GM19099 (cell line): ENCODE measurements around the gene NYNRIN.

ENCODE experiments used
- POLR2A ChIP-seq: IDR thresholded peaks from 3 replicates; pipeline ENCODE4 v1.6.1; 2011; ENCODE audit warnings: low read depth; ENCODE audit not compliant: insufficient read length; ENCODE audit errors: extremely low read depth

Gene NYNRIN

DNA sequence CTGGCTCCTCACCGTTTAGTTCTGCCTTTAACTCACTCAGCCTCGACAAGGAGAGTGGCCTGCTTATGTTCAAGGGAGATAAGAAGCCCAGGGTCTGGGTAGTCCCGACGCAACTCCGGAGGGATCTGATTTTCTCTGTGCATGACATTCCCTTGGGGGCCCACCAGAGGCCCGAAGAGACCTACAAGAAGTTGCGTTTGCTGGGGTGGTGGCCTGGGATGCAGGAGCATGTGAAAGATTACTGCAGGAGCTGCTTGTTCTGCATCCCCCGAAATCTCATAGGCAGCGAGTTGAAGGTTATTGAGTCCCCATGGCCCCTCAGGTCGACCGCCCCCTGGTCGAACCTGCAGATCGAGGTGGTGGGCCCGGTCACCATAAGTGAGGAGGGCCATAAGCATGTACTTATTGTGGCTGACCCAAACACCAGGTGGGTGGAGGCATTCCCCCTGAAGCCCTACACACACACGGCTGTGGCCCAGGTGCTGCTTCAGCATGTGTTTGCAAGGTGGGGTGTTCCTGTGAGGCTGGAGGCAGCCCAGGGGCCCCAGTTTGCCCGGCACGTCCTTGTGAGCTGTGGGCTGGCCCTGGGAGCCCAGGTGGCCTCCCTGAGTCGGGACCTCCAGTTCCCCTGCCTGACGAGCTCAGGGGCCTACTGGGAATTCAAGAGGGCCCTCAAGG, 17.6 kb downstream of the NYNRIN start:
- no peak for TF ChIP-seq POLR2A

- no peak for TF ChIP-seq POLR2A
Measured at GRCh38 chr14:24416932-24417619, 18.3 kb downstream of the NYNRIN start.

DNA sequence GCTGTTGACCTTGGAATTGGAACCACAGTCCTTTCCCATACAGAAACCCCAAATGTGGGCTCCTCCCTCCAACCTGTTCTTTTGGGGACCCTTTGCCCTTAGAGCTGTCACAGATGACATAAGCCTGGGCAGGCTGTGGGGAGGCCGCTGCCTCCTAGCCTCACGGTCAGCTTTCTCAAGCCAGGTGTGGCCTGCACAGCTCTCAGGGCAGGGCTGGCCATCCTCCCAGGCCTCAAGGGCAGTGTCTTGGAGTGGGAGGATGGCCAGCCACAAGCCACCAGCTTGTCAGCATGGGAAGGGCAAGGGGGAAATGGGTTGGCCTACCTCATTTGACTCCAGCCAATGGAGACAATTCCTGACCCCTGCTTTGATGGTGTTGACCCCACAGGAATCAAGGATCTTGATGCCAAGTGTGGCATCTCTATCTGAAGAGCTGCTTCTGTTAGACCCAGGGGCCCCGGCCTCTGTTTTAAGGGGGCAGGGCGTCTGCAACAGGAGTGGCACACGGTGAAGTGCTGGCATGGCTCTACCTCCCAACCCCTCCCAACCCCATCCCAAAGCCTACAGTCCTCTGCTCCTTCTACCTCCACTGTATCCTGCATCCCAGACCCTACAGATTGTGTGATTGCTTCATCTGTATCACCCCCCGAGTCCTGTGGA, 19.2 kb downstream of the NYNRIN start:
- no peak for TF ChIP-seq POLR2A

GRCh38 chr14:24418492-24418873, 19.7 kb downstream of the NYNRIN start:
- no peak for TF ChIP-seq POLR2A

DNA sequence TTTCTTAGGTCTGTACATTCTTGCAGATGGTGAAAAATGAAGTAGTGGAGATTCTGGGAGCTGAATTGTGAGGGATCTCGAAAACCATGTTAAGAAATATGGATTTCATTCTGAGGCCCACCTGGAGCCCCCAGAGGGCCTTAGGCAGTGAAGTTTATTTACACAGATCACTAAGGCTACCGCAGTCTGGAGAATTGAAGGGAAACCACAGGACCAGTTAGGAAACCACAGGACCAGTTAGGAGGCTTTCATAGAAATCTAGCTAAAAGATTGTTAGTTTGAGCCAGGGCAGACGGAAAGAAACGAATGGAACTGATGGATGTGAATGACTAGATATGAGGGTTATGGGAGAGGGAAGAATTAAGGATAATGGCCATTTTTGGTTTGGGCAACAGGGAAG, 23.5 kb downstream of the NYNRIN start:
- no peak for TF ChIP-seq POLR2A

GRCh38 chr14:24422694-24423601, 24.1 kb downstream of the NYNRIN start:
- no peak for TF ChIP-seq POLR2A

DNA sequence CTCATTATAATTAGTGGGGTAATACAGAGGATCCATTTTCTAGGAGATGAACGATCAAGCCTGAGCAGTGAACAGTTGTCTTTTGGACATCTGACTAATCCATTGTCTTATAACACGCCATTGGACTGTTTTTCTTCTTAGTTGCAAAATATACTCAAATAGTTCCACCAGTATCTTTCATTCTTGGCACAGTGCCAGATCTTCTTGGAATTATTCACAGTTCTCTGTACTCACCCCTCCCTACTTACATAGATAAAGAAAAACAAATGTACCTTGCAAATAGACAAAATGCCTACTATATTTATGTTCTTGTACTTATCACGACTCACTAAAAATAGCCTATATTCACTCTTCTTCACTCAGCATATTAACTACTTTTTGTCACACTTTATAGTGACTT, 26.9 kb downstream of the NYNRIN start:
- TF ChIP-seq POLR2A: no peak

- no peak for TF ChIP-seq POLR2A
Measured at GRCh38 chr14:24426150-24426911, 27.5 kb downstream of the NYNRIN start.

- TF ChIP-seq POLR2A: no peak
Measured at GRCh38 chr14:24426912-24427536, 28.2 kb downstream of the NYNRIN start.

- TF ChIP-seq POLR2A: no peak
Measured at GRCh38 chr14:24427537-24428508, 29.0 kb downstream of the NYNRIN start.

GRCh38 chr14:24428628-24429394, 30.0 kb downstream of the NYNRIN start:
- no peak for TF ChIP-seq POLR2A

GRCh38 chr14:24429395-24430142, 30.8 kb downstream of the NYNRIN start, which contains the start of the genes CBLN3 and KHNYN:
Gene CBLN3 (minus strand): TSS chr14:24429668. CDS start chr14:24429054, 614 bp downstream.
Gene KHNYN (plus strand): TSS chr14:24429954. CDS start chr14:24430731, 777 bp downstream.
- peak; percentile 96 for TF ChIP-seq POLR2A
